SK-N-SH (cell line): ENCODE data around the gene AIPL1. TPM values are rescaled to one million over a fixed set of nuclear protein-coding genes. Genes with fewer than 3 reads are reported as not detected.
A peak's percentile ranks its signal among the peaks of the same experiment; 100 is the strongest.

Experiments used
- CTCF ChIA-PET: fragments of 300-600, 350-600 bp; formaldehyde crosslinking; extraction: SDS; loops from one replicate; lab custom pipeline; 2021; lab: Yijun Ruan, JAX
- POLR2A ChIA-PET: fragments of 350-600 bp; sonication (Branson Sonifier 250); formaldehyde crosslinking; extraction: SDS; loops from one replicate; lab custom pipeline; 2020; ENCODE audit warnings: antibody characterized with exemption, inconsistent platforms; lab: Yijun Ruan, JAX
- DNase-seq: peaks from one replicate; pipeline ENCODE4 v3.0.0; 2012
- H2AFZ ChIP-seq: fragments of 200-600 bp; sonication (generic); 2 replicates; pipeline ENCODE4 v1.8.1; 2016; ENCODE audit warnings: antibody characterized with exemption, mild to moderate bottlenecking, low read depth
- H3F3A ChIP-seq: fragments of 200-600 bp; sonication (generic); replicated peaks from 2 replicates; pipeline ENCODE3; 2016; ENCODE audit warnings: antibody characterized with exemption, mild to moderate bottlenecking; ENCODE audit not compliant: insufficient read depth
- H3K27ac ChIP-seq, 2 experiments: fragments of 200-500 bp in 1 of 2; fragments of 200-600 bp in 1 of 2; sonication (Bioruptor generic) in 1 of 2; sonication (generic), shearing (Covaris generic) in 1 of 2; 2 replicates each; pipeline versions ENCODE4 v1.5.1 to v1.6.1; 2014 to 2016; ENCODE audit warnings: low read depth in 2 of 2, inconsistent platforms in 1 of 2, low read length in 1 of 2, mild to moderate bottlenecking in 1 of 2, mixed read lengths in 1 of 2
- H3K27me3 ChIP-seq: fragments of 200-600 bp; sonication (generic), shearing (Covaris generic); 2 replicates; pipeline ENCODE4 v1.6.1; 2016; ENCODE audit warnings: mixed run types; ENCODE audit not compliant: insufficient read depth
- H3K36me3 ChIP-seq, 2 experiments: fragments of 200-500 bp in 1 of 2; fragments of 200-600 bp in 1 of 2; sonication (Bioruptor generic) in 1 of 2; sonication (generic) in 1 of 2; replicated peaks in 1 of 2; 2 replicates each; pipeline versions ENCODE3 to v1.5.1; 2014 to 2016; ENCODE audit warnings: low read length in 1 of 2, mild to moderate bottlenecking in 1 of 2; ENCODE audit not compliant: insufficient read depth in 2 of 2, control insufficient read depth in 1 of 2
- H3K4me1 ChIP-seq, 2 experiments: fragments of 200-500 bp in 1 of 2; fragments of 200-600 bp in 1 of 2; sonication (Bioruptor generic) in 1 of 2; sonication (generic), shearing (Covaris generic) in 1 of 2; 2 replicates each; pipeline versions ENCODE4 v1.5.1 to v1.6.1; 2014 to 2016; ENCODE audit warnings: low read depth in 1 of 2, low read length in 1 of 2, mixed run types in 1 of 2; ENCODE audit not compliant: insufficient read depth in 2 of 2, control insufficient read depth in 1 of 2
- H3K4me2 ChIP-seq: fragments of 200-600 bp; sonication (generic), shearing (Covaris generic); 2 replicates; pipeline ENCODE4 v1.6.1; 2017; ENCODE audit warnings: mixed run types
- H3K4me3 ChIP-seq, 2 experiments: fragments of 200-500 bp in 1 of 2; fragments of 200-600 bp in 1 of 2; sonication (Bioruptor generic) in 1 of 2; sonication (generic), shearing (Covaris generic) in 1 of 2; 2 replicates each; pipeline versions ENCODE4 v1.5.1 to v1.8.1; 2014 to 2016; ENCODE audit warnings: low read depth in 2 of 2, inconsistent platforms in 1 of 2, low read length in 1 of 2, mild to moderate bottlenecking in 1 of 2, mixed read lengths in 1 of 2, moderate library complexity in 1 of 2
- H3K79me2 ChIP-seq: fragments of 200-600 bp; sonication (generic); 2 replicates; pipeline ENCODE4 v1.8.1; 2017; ENCODE audit warnings: mild to moderate bottlenecking; ENCODE audit not compliant: insufficient read depth
- H3K9ac ChIP-seq: fragments of 200-600 bp; sonication (generic); 2 replicates; pipeline ENCODE4 v1.6.1; 2017; ENCODE audit warnings: mixed run types
- H3K9me2 ChIP-seq: fragments of 200-600 bp; sonication (generic); 2 replicates; pipeline ENCODE4 v1.6.1; 2017; ENCODE audit warnings: mixed run types
- H3K9me3 ChIP-seq: fragments of 200-600 bp; sonication (generic); 2 replicates; pipeline ENCODE4 v1.6.1; 2017; ENCODE audit warnings: mixed run types, mild to moderate bottlenecking, moderate library complexity
- H4K20me1 ChIP-seq: fragments of 200-600 bp; sonication (generic); 2 replicates; pipeline ENCODE4 v1.6.1; 2017; ENCODE audit warnings: mild to moderate bottlenecking, mixed run types; ENCODE audit not compliant: insufficient read depth
- CHD2 ChIP-seq: fragments of 150-350 bp; IDR thresholded peaks from 2 replicates; pipeline ENCODE4 v1.6.1; 2018; ENCODE audit warnings: low read length; ENCODE audit not compliant: partially characterized antibody
- CTCF ChIP-seq: fragments of 200-600 bp; sonication (generic); IDR thresholded peaks from 2 replicates; pipeline ENCODE4 v1.6.1; 2017; ENCODE audit warnings: antibody characterized with exemption, mild to moderate bottlenecking, moderate library complexity
- EP300 ChIP-seq, 2 experiments: IDR thresholded peaks; 2 replicates each; pipeline versions ENCODE4 v1.4.0 to v1.6.1; 2012; ENCODE audit warnings: borderline replicate concordance in 1 of 2, low read depth in 1 of 2, low read length in 1 of 2
- FOXJ3 ChIP-seq: sonication (generic); formaldehyde crosslinking; IDR thresholded peaks from 2 replicates; pipeline ENCODE4 v1.5.1; 2020; ENCODE audit warnings: mild to moderate bottlenecking, missing genetic modification reagents
- FOXM1 ChIP-seq: IDR thresholded peaks from 2 replicates; pipeline ENCODE4 v1.4.0; 2012; ENCODE audit warnings: low read depth, mild to moderate bottlenecking
- MAX ChIP-seq: IDR thresholded peaks from 2 replicates; pipeline ENCODE4 v1.4.0; 2012; ENCODE audit warnings: low read depth
- NFIC ChIP-seq: IDR thresholded peaks from 2 replicates; pipeline ENCODE4 v1.4.0; 2012; ENCODE audit warnings: borderline replicate concordance
- NRF1 ChIP-seq: IDR thresholded peaks from 2 replicates; pipeline ENCODE4 v1.6.1; 2012; ENCODE audit warnings: low read depth, mild to moderate bottlenecking, low read length
- POLR2AphosphoS5 ChIP-seq: IDR thresholded peaks from 2 replicates; pipeline ENCODE4 v1.6.1; 2012; ENCODE audit warnings: low read depth, low read length
- RAD21 ChIP-seq: IDR thresholded peaks from 2 replicates; pipeline ENCODE4 v1.6.1; 2012; ENCODE audit warnings: mild to moderate bottlenecking, low read length
- RFX5 ChIP-seq: IDR thresholded peaks from 2 replicates; pipeline ENCODE4 v1.6.1; 2012; ENCODE audit warnings: mild to moderate bottlenecking, improper control_type of control experiment, low read length
- SMC3 ChIP-seq: IDR thresholded peaks from 2 replicates; pipeline ENCODE4 v1.6.1; 2012; ENCODE audit warnings: low read depth, low read length, improper control_type of control experiment
- TAF1 ChIP-seq: IDR thresholded peaks from 2 replicates; pipeline ENCODE4 v1.6.1; 2012; ENCODE audit warnings: low read depth, mild to moderate bottlenecking, low read length, moderate library complexity, borderline replicate concordance
- TEAD4 ChIP-seq: IDR thresholded peaks from 2 replicates; pipeline ENCODE4 v1.4.0; 2012; ENCODE audit warnings: mild to moderate bottlenecking, borderline replicate concordance; ENCODE audit not compliant: insufficient read depth
- YY1 ChIP-seq: IDR thresholded peaks from 2 replicates; pipeline ENCODE4 v1.4.0; 2012; ENCODE audit warnings: low read depth, mild to moderate bottlenecking
- ZBTB33 ChIP-seq: IDR thresholded peaks from 2 replicates; pipeline ENCODE4 v1.4.0; 2012; ENCODE audit warnings: low read depth, borderline replicate concordance
- WGBS: methylation state at CpG from one replicate; pipeline ENCODE4 v1.1.6; 2017; ENCODE audit warnings: low lambda C conversion rate; 5-methylcytosine and 5-hydroxymethylcytosine counted together
- polyA plus RNA-seq, 3 experiments: library from polyadenylated mRNA; depleted of rRNA; stranded (reverse); fragments of >200 nt; gene quantifications; 2 replicates each; pipeline ENCODE4 v1.2.3, GENCODE V29; 2012
- TF ChIP-seq, protein P1 (sequence below): fragments of 150-350 bp; IDR thresholded peaks from 2 replicates; pipeline ENCODE4 v1.6.1; 2017; ENCODE audit warnings: antibody characterized with exemption, low read length, low read depth, borderline replicate concordance

Gene AIPL1
- polyA plus RNA-seq, 1 of the 3 experiments (the other 2 are of a cell fraction) = not detected

DNA sequence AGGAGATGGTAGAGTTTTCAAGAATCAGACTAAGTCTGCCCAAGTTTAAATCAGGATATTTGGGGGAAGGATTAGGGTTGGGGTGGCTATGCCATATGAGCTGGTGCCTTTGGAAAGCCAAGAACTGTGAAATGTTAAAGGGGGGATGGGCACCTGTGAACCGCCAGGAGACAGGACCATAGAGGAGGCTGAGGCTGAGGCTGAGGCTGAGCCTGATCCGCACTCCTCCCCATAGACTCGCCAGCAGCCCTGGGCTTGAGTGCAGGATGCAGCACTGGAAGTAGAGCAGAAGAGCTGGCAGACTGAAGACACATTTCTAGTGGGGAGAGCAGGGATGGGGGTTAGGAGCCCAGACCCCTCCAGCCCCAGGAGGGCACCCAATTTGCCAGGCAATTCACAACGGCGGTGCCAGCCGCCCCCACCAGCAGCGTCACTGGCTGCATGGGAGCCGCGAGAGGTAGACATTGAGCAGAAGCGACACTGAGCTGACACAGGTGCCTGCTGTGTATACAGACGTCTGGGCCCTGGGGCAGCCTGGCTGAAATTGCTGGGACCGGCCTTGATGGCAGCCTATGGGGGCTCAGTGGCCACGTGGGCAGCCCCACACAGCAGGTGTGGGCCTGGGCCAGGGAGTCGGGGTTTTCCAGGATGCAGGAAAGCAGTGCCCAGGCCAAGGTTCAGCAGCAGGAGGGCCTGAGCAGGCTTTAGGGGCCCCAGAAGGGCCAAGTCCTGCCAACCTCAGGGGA, 18.5 kb upstream of the AIPL1 start:
- no peaks in the 10 kb centered on the region for H3K9me2 ChIP-seq
- H3K4me2 ChIP-seq = no peak overlapping the region
- 73% methylated on average over 6 of the region's 14 CpGs for WGBS
- TF ChIP-seq, protein P1, sequence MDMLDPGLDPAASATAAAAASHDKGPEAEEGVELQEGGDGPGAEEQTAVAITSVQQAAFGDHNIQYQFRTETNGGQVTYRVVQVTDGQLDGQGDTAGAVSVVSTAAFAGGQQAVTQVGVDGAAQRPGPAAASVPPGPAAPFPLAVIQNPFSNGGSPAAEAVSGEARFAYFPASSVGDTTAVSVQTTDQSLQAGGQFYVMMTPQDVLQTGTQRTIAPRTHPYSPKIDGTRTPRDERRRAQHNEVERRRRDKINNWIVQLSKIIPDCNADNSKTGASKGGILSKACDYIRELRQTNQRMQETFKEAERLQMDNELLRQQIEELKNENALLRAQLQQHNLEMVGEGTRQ = no peak
- no peak for TF ChIP-seq CHD2
- no peak for TF ChIP-seq RFX5
- TF ChIP-seq FOXM1 = no peak
- no peak for TF ChIP-seq TAF1
- no peak for TF ChIP-seq MAX
- TF ChIP-seq EP300 (IDR thresholded peaks at IDR 0.05; ENCODE audit: borderline replicate concordance in 1 of 2, low read depth in 1 of 2, low read length in 1 of 2) = no peak
- no peak for TF ChIP-seq NRF1
- no peak for TF ChIP-seq RAD21
- TF ChIP-seq FOXJ3 (CRISPR knock-in tag) = no peak
- no peak for TF ChIP-seq YY1
- TF ChIP-seq POLR2AphosphoS5 = no peak
- TF ChIP-seq TEAD4 = no peak
- no peak for TF ChIP-seq NFIC
- no peak for TF ChIP-seq CTCF
- TF ChIP-seq SMC3 = no peak
- no peak for TF ChIP-seq ZBTB33
- H3F3A ChIP-seq = no peaks in the 10 kb centered on the region
- peak; percentile 56 for DNase-seq
- no peak overlapping the region for H2AFZ ChIP-seq
- no peaks in the 10 kb centered on the region for H3K9me3 ChIP-seq
- H3K27ac ChIP-seq = peak overlapping the region in 1 of 2 experiments; percentile 34; a peak in 2 of 4 replicates
- H3K36me3 ChIP-seq = peaks cover 0 to 8% of the 10 kb centered on the region in 2 experiments
- POLR2A ChIA-PET = interaction anchor here (0.6 to 2.2 kb wide), 3 partner anchors 9 to 1030 kb away, joined by 3 to 11 read pairs (median 3); partner anchors contain the start of gene PIMREG
- H3K27me3 ChIP-seq = no peaks in the 10 kb centered on the region
- peaks cover 3 to 17% of the 10 kb centered on the region in 2 experiments; a peak in 2 of 4 replicates for H3K4me1 ChIP-seq
- no peaks in the 10 kb centered on the region for H4K20me1 ChIP-seq
- H3K9ac ChIP-seq = no peak overlapping the region
- H3K4me3 ChIP-seq = no peak overlapping the region
- CTCF ChIA-PET = interaction anchor here (1.1 to 2.0 kb wide), 3 partner anchors 17 to 31 kb away, joined by 3 to 10 read pairs (median 4); no protein-coding TSS in a partner anchor
- no peaks in the 10 kb centered on the region for H3K79me2 ChIP-seq
